Measurements from ENCODE around the gene HDLBP.

DNA sequence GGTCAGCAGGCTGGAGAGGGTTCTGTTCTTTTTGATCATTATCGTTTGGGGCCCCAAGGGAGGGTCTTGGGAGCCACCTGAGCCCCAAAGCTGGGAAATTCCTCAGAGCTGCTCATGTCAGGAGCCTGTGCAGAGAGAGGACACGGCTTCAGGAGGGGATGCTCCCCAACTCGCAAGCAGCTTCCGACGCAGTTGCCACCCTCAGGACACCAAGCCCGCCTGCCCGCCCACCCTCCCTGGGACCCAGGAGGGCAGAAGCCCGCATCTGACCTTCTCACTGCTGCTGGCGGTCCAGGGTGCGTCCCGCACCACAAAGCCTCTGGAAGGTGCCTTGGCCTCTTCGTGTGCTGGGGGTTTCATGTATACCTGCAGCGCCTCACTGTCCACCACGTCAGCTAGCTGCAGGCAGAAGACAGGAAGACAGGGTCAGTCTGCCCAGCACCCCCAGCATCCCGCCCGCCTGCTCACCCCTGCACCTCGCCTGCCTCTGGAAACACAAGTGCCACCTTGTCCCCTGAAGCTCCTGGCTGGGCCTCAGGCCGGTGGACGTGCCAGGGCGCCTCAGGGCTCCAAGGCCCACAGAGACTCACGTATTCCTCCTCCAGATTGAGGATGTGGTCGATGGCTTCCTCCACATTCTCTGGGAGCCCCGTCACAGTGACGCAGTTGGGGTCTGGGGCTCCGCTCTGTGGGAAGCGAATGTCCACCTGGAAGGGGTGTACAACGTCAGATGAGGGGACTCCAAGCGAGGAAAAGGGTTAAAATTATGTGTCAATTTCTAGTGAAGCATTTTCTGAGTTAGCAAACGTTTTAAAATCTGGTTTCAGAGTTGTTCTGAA, 85.7 kb downstream of the HDLBP start:
- TF ChIP-seq, protein P1, sequence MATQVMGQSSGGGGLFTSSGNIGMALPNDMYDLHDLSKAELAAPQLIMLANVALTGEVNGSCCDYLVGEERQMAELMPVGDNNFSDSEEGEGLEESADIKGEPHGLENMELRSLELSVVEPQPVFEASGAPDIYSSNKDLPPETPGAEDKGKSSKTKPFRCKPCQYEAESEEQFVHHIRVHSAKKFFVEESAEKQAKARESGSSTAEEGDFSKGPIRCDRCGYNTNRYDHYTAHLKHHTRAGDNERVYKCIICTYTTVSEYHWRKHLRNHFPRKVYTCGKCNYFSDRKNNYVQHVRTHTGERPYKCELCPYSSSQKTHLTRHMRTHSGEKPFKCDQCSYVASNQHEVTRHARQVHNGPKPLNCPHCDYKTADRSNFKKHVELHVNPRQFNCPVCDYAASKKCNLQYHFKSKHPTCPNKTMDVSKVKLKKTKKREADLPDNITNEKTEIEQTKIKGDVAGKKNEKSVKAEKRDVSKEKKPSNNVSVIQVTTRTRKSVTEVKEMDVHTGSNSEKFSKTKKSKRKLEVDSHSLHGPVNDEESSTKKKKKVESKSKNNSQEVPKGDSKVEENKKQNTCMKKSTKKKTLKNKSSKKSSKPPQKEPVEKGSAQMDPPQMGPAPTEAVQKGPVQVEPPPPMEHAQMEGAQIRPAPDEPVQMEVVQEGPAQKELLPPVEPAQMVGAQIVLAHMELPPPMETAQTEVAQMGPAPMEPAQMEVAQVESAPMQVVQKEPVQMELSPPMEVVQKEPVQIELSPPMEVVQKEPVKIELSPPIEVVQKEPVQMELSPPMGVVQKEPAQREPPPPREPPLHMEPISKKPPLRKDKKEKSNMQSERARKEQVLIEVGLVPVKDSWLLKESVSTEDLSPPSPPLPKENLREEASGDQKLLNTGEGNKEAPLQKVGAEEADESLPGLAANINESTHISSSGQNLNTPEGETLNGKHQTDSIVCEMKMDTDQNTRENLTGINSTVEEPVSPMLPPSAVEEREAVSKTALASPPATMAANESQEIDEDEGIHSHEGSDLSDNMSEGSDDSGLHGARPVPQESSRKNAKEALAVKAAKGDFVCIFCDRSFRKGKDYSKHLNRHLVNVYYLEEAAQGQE (IDR thresholded peaks at IDR 0.05; ENCODE audit: insufficient read depth in 1 of 2, low read depth in 2 of 2, low read length in 2 of 2), result no peak
- no peak for TF ChIP-seq SIN3A (IDR thresholded peaks at IDR 0.05; ENCODE audit: borderline replicate concordance, insufficient read depth, low read length)
- TF ChIP-seq POLR2AphosphoS5 (IDR thresholded peaks at IDR 0.05; ENCODE audit: low read depth, low read length), result no peak
- TF ChIP-seq TAF1 (IDR thresholded peaks at IDR 0.05; ENCODE audit: borderline replicate concordance, insufficient read depth, low read length), result no peak

Measured in PFSK-1 (cell line).